ENCODE data around the gene WASL.

- TF ChIP-seq, protein P1, sequence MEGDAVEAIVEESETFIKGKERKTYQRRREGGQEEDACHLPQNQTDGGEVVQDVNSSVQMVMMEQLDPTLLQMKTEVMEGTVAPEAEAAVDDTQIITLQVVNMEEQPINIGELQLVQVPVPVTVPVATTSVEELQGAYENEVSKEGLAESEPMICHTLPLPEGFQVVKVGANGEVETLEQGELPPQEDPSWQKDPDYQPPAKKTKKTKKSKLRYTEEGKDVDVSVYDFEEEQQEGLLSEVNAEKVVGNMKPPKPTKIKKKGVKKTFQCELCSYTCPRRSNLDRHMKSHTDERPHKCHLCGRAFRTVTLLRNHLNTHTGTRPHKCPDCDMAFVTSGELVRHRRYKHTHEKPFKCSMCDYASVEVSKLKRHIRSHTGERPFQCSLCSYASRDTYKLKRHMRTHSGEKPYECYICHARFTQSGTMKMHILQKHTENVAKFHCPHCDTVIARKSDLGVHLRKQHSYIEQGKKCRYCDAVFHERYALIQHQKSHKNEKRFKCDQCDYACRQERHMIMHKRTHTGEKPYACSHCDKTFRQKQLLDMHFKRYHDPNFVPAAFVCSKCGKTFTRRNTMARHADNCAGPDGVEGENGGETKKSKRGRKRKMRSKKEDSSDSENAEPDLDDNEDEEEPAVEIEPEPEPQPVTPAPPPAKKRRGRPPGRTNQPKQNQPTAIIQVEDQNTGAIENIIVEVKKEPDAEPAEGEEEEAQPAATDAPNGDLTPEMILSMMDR (optimal IDR thresholded peaks at IDR 0.05 in 1 of 3, IDR thresholded peaks at IDR 0.05 in 1 of 3, conservative IDR thresholded peaks at IDR 0.05 in 1 of 3; ENCODE audit: extremely low read depth in 1 of 3, insufficient read depth in 2 of 3, low read length in 3 of 3): no peak
- TF ChIP-seq EZH2 (IDR thresholded peaks at IDR 0.05; ENCODE audit: low read length): no peak
These were observed 3.4 kb downstream of the WASL start for GRCh38 chr7:123745437-123745836.
